Activated CD4-positive, alpha-beta memory T cell treated with anti-CD3 and anti-CD28 coated beads for 36 hours (primary cell): ENCODE results near the gene RIN3. TPM values are rescaled to one million over a fixed set of nuclear protein-coding genes. Genes with fewer than 3 reads are reported as not detected.

ENCODE experiments used
- CTCF ChIA-PET: fragments of 350-600 bp; sonication (Branson Sonifier 250); formaldehyde crosslinking; loops from one replicate; lab custom pipeline; 2021; ENCODE audit warnings: antibody characterized with exemption, inconsistent platforms; lab: Charles Lee
- POLR2A ChIA-PET: fragments of 350-600 bp; sonication (Branson Sonifier 250); formaldehyde crosslinking; loops from one replicate; lab custom pipeline; 2021; ENCODE audit warnings: antibody characterized with exemption; lab: Charles Lee
- DNase-seq: peaks from one replicate; pipeline ENCODE4 v3.0.0-alpha.2; 2020
- H3K27ac Mint-ChIP-seq: one replicate; pipeline ENCODE4 v1.8.0; 2021; ENCODE audit warnings: mixed read lengths
- H3K27me3 Mint-ChIP-seq: one replicate; pipeline ENCODE4 v1.8.0; 2021; ENCODE audit warnings: mixed read lengths
- H3K36me3 Mint-ChIP-seq: one replicate; pipeline ENCODE4 v1.8.0; 2021; ENCODE audit warnings: mixed read lengths
- H3K4me1 Mint-ChIP-seq: one replicate; pipeline ENCODE4 v1.8.0; 2021; ENCODE audit warnings: low read depth, mixed read lengths
- H3K4me3 Mint-ChIP-seq: one replicate; pipeline ENCODE4 v1.8.0; 2021; ENCODE audit warnings: mild to moderate bottlenecking, mixed read lengths
- H3K9me3 Mint-ChIP-seq: one replicate; pipeline ENCODE4 v1.8.0; 2021; ENCODE audit warnings: mixed read lengths
- intact Hi-C: fragments of 100-400 bp; cut with micrococcal nuclease; formaldehyde crosslinking; loops from one replicate; pipeline ENCODE4 v1.15.1; 2023
- total RNA-seq, 2 experiments: library from RNA; stranded (reverse); gene quantifications; one replicate each; pipeline ENCODE4 v1.2.3, GENCODE V29; 2021

The RIN3 gene
- total RNA-seq, 2 experiments from 2014 or later, result 17.5 to 18.8 TPM

GRCh38 chr14:92514844-92515514 is 1.4 kb downstream of the RIN3 start:
- peaks cover 10% of the 10 kb centered on the region for H3K4me1 Mint-ChIP-seq
- H3K9me3 Mint-ChIP-seq, result no peaks in the 10 kb centered on the region
- H3K4me3 Mint-ChIP-seq, result no peak overlapping the region
- no peaks in the 10 kb centered on the region for H3K36me3 Mint-ChIP-seq
- intact Hi-C loops, result loop anchor here (5.0 kb wide), 1 partner anchor 62 kb away; no protein-coding TSS in a partner anchor
- H3K27ac Mint-ChIP-seq, result no peak overlapping the region
- peaks cover 1% of the 10 kb centered on the region for H3K27me3 Mint-ChIP-seq
- POLR2A ChIA-PET, result no interaction called here
- CTCF ChIA-PET, result no interaction called here
- DNase-seq, result no peak

DNA sequence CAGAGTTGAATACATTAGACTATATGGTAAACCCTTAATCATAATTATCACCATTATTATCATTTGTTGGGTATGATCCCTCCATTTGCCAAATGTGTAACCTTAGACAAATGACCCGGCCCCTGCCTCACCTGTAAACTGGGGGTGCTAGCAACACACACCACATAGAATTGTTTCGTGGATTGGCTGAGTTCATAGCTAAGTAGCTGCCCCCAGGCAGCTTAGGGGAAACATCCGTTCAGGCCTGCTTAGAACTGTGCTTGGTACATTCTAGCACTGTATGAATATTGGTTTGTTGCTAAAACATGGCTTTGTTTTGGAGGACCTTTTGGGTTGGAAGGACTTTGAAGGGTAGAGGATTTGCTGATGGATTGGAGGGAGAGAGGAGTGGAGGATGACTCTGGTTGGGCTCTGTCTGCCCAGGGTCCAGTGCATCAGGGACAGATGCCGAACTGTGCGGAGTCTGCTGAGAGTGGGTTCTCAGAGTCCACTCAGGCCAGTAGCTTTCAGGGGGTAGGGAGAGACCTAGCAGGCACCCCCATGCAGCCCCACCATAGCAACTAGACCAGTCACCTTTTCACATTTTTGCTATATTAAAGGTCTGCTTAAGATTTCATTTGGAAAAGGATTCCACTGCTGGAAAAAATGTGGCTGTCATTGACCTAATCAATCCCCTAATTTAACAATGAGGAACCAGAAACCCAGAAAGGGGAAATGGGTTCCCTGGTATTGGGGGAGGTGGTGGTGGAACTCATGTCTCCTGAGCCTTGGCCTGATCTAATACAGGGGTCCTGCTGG is 2.2 kb downstream of the RIN3 start:
- no peak overlapping the region for H3K27ac Mint-ChIP-seq
- peaks cover 10% of the 10 kb centered on the region for H3K4me1 Mint-ChIP-seq
- H3K36me3 Mint-ChIP-seq, result no peaks in the 10 kb centered on the region
- DNase-seq, result no peak
- no peak overlapping the region for H3K4me3 Mint-ChIP-seq
- intact Hi-C loops, result no loop called here
- H3K27me3 Mint-ChIP-seq, result peaks cover 1% of the 10 kb centered on the region
- POLR2A ChIA-PET, result no interaction called here
- no peaks in the 10 kb centered on the region for H3K9me3 Mint-ChIP-seq
- CTCF ChIA-PET, result interaction anchor here (1.0 kb wide), 1 partner anchor 73 kb away, joined by 3 read pairs; no protein-coding TSS in a partner anchor

DNA sequence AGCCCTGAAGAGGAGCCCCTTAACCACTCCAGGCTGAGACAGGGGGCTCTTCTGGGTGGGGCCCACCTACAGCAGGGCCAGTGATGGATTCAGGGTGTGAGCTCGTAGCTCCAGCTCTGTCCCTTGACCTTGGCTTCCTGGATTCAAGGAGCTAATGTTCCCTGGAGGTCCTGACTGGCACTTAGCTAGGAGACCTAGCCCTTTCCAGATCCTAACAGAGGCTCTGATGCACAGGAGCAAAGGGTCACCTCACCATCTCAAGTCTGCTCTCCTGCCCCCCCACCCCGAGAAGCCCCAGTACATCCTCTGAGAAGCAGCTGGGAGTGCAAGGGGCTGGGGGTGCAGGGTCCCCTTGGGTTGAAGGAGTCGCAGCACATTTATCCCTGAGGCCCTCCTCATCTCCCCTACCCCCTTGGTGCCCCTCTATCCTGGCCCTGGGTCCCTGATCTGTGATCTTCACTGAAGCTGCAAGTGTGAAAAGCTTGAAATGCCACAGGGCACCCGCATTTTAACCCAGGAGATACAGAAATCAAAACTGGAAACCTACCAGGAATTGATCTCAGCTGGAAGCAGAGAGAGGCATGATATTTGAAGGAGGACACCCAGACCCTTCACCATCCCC is 2.9 kb downstream of the RIN3 start:
- ChIA-PET CTCF (interaction anchor here (1.0 kb wide), 1 partner anchor 73 kb away, joined by 3 read pairs; no protein-coding TSS in a partner anchor), POLR2A (no interaction called here)
- H3K36me3 Mint-ChIP-seq, result no peaks in the 10 kb centered on the region
- peaks cover 1% of the 10 kb centered on the region for H3K9me3 Mint-ChIP-seq
- no peak overlapping the region for H3K4me3 Mint-ChIP-seq
- no peak for DNase-seq
- H3K27me3 Mint-ChIP-seq, result peaks cover 1% of the 10 kb centered on the region
- intact Hi-C loops, result no loop called here
- H3K27ac Mint-ChIP-seq, result no peak overlapping the region
- H3K4me1 Mint-ChIP-seq, result peaks cover 10% of the 10 kb centered on the region

DNA sequence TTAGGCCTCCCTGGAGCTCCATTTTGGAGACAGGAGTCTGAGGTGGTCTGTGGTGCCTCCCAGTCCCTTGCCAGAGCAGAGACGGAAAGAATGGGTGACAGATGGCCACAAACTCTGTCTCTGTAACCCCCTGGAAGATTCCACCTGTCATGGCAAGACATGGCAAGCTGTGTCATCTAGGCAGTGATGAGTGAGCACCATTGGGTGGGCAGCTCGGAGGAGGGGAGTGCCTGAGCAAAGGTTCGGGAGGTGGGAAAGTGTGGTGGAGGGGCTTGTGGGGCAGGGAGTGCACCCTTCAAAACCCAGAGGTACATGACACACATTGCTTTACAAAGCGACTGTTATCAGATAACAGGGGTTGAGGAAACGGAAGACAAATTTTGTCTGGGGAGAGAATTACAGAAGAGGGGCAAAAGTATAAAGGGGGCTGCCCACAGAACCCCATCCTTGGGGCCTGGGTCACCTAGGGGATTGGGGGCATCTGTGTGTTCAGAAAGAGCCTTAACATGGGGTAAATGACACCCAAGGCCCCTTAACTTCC is 3.5 kb downstream of the RIN3 start:
- no peaks in the 10 kb centered on the region for H3K36me3 Mint-ChIP-seq
- H3K9me3 Mint-ChIP-seq, result peaks cover 2% of the 10 kb centered on the region
- CTCF ChIA-PET, result interaction anchor here (1.0 kb wide), 1 partner anchor 72 kb away, joined by 3 read pairs; no protein-coding TSS in a partner anchor
- H3K4me1 Mint-ChIP-seq, result peaks cover 10% of the 10 kb centered on the region
- POLR2A ChIA-PET, result interaction anchor here (0.6 kb wide), 1 partner anchor 205 kb away, joined by 3 read pairs; no protein-coding TSS in a partner anchor
- no peak overlapping the region for H3K27ac Mint-ChIP-seq
- peaks cover 1% of the 10 kb centered on the region for H3K27me3 Mint-ChIP-seq
- DNase-seq, result no peak
- no peak overlapping the region for H3K4me3 Mint-ChIP-seq
- intact Hi-C loops, result no loop called here

DNA sequence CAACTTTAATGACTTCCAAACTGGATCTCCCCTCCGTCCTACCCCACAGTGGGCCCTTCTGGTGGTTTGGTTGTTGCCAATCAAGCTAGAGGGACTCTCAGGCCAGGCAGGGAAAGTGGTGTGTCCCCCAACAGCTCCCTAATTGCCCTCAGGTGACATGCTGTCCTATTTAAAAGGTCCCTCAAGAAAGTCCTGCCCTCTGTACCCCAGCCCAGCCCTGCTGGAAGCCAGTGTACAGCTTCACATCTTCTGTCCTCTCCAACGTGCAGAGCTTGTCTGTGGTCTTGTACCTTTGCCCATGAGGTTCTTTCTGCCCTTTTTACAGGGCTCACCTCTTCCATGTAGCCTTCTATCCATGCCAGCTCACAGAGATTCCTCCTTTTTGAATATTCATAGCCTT is 4.2 kb downstream of the RIN3 start:
- intact Hi-C loops, result no loop called here
- peaks cover 2% of the 10 kb centered on the region for H3K9me3 Mint-ChIP-seq
- POLR2A ChIA-PET, result interaction anchor here (0.6 kb wide), 1 partner anchor 204 kb away, joined by 3 read pairs; no protein-coding TSS in a partner anchor
- no peak overlapping the region for H3K4me3 Mint-ChIP-seq
- CTCF ChIA-PET, result no interaction called here
- DNase-seq, result no peak
- peaks cover 5% of the 10 kb centered on the region for H3K4me1 Mint-ChIP-seq
- H3K27ac Mint-ChIP-seq, result no peak overlapping the region
- H3K36me3 Mint-ChIP-seq, result no peaks in the 10 kb centered on the region
- H3K27me3 Mint-ChIP-seq, result no peaks in the 10 kb centered on the region

- Mint-ChIP-seq H3K27ac (no peak overlapping the region), H3K36me3 (no peaks in the 10 kb centered on the region), H3K4me1 (peaks cover 5% of the 10 kb centered on the region), H3K27me3 (no peaks in the 10 kb centered on the region), H3K4me3 (no peak overlapping the region), H3K9me3 (peaks cover 2% of the 10 kb centered on the region)
- POLR2A ChIA-PET, result no interaction called here
- DNase-seq, result no peak
- CTCF ChIA-PET, result interaction anchor here (0.8 kb wide), 1 partner anchor 94 kb away, joined by 3 read pairs; no protein-coding TSS in a partner anchor
- intact Hi-C loops, result no loop called here
Measured at GRCh38 chr14:92519246-92520101, 5.9 kb downstream of the RIN3 start.

DNA sequence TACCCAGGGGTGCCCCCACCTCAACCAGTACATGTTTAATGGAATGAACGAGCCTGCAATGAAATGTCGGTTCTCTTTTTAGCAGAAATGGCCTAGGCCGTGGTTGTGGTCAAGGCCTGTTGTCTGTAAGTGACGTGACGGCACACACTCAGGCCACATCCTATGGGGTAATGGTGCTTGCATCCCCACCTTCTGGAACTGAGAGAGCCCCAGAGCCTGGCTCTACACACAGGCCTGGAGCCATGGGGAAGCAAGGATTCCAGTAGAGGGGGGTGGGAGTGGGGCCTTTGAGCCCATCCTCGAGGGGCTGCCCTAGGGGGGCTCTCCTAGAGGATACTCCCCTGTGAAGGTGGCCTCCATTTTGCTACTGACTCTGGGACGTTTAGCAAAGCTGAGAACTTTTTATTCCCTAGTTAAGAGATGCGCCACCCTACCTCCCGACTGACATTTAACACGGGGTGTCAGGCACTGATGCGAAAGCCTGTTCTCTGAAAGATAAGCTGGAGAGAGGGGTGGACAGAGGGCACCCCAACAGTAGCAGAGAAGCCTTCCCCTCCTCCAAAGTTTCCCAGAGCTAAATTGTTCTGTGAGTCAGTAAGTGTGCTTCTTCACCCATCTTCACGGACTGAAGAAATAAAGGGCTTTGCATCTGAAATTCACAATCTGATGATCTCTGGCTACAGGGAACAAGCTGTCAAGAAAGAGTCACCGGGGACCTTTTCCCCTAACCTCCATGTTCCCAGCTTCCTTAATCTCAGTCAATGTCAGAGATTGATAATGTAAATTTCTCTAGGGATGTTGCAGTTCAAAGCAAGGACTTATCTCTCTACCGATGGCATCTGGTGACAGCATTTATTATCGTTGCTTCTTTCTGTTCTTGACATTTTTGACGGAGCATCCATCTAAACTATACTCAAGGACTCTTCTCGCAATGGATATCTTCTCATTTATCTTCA is 6.8 kb downstream of the RIN3 start:
- no peaks in the 10 kb centered on the region for H3K36me3 Mint-ChIP-seq
- intact Hi-C loops, result no loop called here
- H3K27ac Mint-ChIP-seq, result no peak overlapping the region
- H3K4me3 Mint-ChIP-seq, result no peak overlapping the region
- peaks cover 5% of the 10 kb centered on the region for H3K4me1 Mint-ChIP-seq
- DNase-seq, result no peak
- peaks cover 2% of the 10 kb centered on the region for H3K9me3 Mint-ChIP-seq
- no peaks in the 10 kb centered on the region for H3K27me3 Mint-ChIP-seq
- ChIA-PET CTCF (no interaction called here), POLR2A (no interaction called here)

GRCh38 chr14:92521058-92521415 is 7.5 kb downstream of the RIN3 start:
- POLR2A ChIA-PET, result no interaction called here
- intact Hi-C loops, result no loop called here
- no peak for DNase-seq
- Mint-ChIP-seq H3K4me1 (peaks cover 5% of the 10 kb centered on the region), H3K36me3 (no peaks in the 10 kb centered on the region), H3K27me3 (no peaks in the 10 kb centered on the region), H3K4me3 (no peak overlapping the region), H3K27ac (no peak overlapping the region), H3K9me3 (peaks cover 2% of the 10 kb centered on the region)
- CTCF ChIA-PET, result no interaction called here

DNA sequence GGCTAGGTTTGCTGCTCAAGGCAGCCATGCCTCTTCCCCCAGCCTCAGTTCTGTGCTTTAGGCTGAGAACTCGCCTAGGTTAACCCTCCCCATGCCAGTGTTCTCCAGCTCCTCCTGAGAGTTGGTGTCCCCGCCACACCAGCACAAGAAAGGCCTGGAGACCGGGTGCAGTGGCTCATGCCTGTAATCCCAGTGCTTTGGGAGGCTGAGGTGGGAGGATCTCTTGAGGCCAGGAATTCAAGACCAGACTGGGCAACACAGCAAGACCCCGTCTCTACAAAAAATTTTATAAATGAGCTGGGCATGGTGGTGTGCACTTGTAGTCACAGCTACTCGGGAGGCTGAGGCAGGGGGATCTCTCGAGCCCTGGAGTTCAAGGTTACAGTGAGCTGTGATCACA is 10.2 kb downstream of the RIN3 start:
- intact Hi-C loops, result no loop called here
- H3K36me3 Mint-ChIP-seq, result no peaks in the 10 kb centered on the region
- no peak overlapping the region for H3K27ac Mint-ChIP-seq
- peaks cover 2% of the 10 kb centered on the region for H3K9me3 Mint-ChIP-seq
- H3K27me3 Mint-ChIP-seq, result no peaks in the 10 kb centered on the region
- no peak for DNase-seq
- H3K4me1 Mint-ChIP-seq, result no peaks in the 10 kb centered on the region
- POLR2A ChIA-PET, result no interaction called here
- CTCF ChIA-PET, result no interaction called here
- H3K4me3 Mint-ChIP-seq, result no peak overlapping the region

DNA sequence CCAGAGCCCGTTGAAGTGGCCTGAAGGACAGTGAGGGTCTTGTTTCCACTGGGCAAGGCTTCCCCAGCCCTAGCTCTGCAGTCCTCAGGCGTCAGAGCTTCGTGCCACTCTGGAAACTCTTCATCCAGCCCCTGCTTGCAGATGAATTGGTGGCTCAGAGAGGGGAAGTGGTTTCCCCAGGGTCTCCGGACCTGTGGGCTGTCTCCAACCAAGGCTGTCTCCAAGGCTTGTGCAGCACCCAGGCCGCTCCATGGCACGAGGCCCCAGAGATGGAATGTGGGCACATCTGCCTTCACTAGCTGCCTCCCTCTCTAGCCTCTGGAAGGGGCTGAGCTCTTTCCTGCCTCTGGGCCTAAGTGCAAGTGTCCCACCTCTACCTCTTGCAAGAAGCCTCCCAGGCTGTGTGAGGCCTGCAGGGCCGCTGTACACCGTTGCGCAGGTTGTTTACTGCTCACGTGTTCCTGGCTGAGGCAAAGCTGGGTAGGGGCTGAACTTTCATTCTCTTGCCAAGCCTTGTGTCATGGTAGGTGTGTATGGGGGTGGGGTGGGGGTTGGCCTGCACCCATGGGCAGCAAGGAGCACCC is 11.1 kb downstream of the RIN3 start:
- Mint-ChIP-seq H3K9me3 (peaks cover 2% of the 10 kb centered on the region), H3K4me3 (no peak overlapping the region), H3K4me1 (no peaks in the 10 kb centered on the region), H3K36me3 (no peaks in the 10 kb centered on the region), H3K27ac (no peak overlapping the region), H3K27me3 (no peaks in the 10 kb centered on the region)
- CTCF ChIA-PET, result no interaction called here
- intact Hi-C loops, result no loop called here
- no peak for DNase-seq
- POLR2A ChIA-PET, result no interaction called here
